HCT116 (cell line): ENCODE measurements around the gene ENTHD1. TPM values are rescaled to one million over a fixed set of nuclear protein-coding genes. Genes with fewer than 3 reads are reported as not detected.

Source experiments
- ATAC-seq: fragments of 200-7000 bp; cut with Tn5 transposase; 2 replicates; pipeline ENCODE4 v1.9.1; 2020; ENCODE audit warnings: mild to moderate bottlenecking, moderate library complexity
- BruUV-seq: library from RNA; stranded (reverse); fragments of 400-500 nt; replicated peaks from 2 replicates; lab custom pipeline; 2021; lab: Mats Ljungman, UMichigan
- CTCF ChIA-PET: fragments of 300-600 bp; sonication (Branson Sonifier 250); formaldehyde crosslinking; loops from one replicate; lab custom pipeline; 2021; ENCODE audit warnings: antibody characterized with exemption; lab: Charles Lee
- POLR2A ChIA-PET: fragments of 300-600, 350-600 bp; sonication (Branson Sonifier 250); formaldehyde crosslinking; loops from one replicate; lab custom pipeline; 2021; ENCODE audit warnings: antibody characterized with exemption; lab: Charles Lee
- RAD21 ChIA-PET, 2 experiments: fragments of 300-600 bp; sonication (Branson Sonifier 250); formaldehyde crosslinking; loops; one replicate each; lab custom pipeline; 2023; ENCODE audit warnings: low total read pairs in 2 of 2; ENCODE audit not compliant: uncharacterized antibody in 2 of 2, unreplicated experiment in 2 of 2, low non-redundant PET in 1 of 2; lab: Charles Lee
- DNase-seq: peaks from one replicate; pipeline ENCODE4 v3.0.0-alpha.2; 2010; ENCODE audit warnings: low read depth, low spot score
- H2AFZ ChIP-seq: fragments of 200-600 bp; shearing (Covaris generic), sonication (generic); 2 replicates; pipeline ENCODE4 v1.6.1; 2017; ENCODE audit warnings: low read depth, mixed run types, mixed read lengths, antibody characterized with exemption, low read length; ENCODE audit not compliant: poor library complexity, severe bottlenecking
- H3K27ac ChIP-seq: 2 replicates; pipeline ENCODE4 v1.5.1; 2012; ENCODE audit warnings: low read depth, low read length
- H3K27me3 ChIP-seq: fragments of 200-600 bp; sonication (generic); 2 replicates; pipeline ENCODE4 v1.6.1; 2016; ENCODE audit warnings: mixed run types, low read length, mixed read lengths; ENCODE audit not compliant: insufficient read depth
- H3K36me3 ChIP-seq, 2 experiments: fragments of 200-500 bp in 1 of 2; fragments of 200-600 bp in 1 of 2; sonication (Bioruptor generic) in 1 of 2; sonication (generic) in 1 of 2; 2 replicates each; pipeline versions ENCODE4 v1.5.1 to v1.6.1; 2014 to 2016; ENCODE audit warnings: low read length in 2 of 2, inconsistent platforms in 1 of 2, mixed read lengths in 1 of 2, mixed run types in 1 of 2; ENCODE audit not compliant: insufficient read depth in 2 of 2, control insufficient read depth in 1 of 2
- H3K4me1 ChIP-seq, 2 experiments: fragments of 200-600 bp in 1 of 2; sonication (generic) in 1 of 2; 2 replicates each; pipeline versions ENCODE4 v1.5.1 to v1.6.1; 2012 to 2017; ENCODE audit warnings: low read length in 2 of 2, inconsistent platforms in 1 of 2, mild to moderate bottlenecking in 1 of 2, mixed read lengths in 1 of 2, mixed run types in 1 of 2, moderate library complexity in 1 of 2; ENCODE audit not compliant: insufficient read depth in 2 of 2, control insufficient read depth in 1 of 2
- H3K4me2 ChIP-seq: fragments of 200-600 bp; sonication (generic); 2 replicates; pipeline ENCODE4 v1.6.1; 2017; ENCODE audit warnings: mixed run types, low read length, mixed read lengths
- H3K4me3 ChIP-seq, 2 experiments: fragments of 200-600 bp in 1 of 2; sonication (generic) in 1 of 2; replicated peaks in 1 of 2; 2 replicates each; pipeline ENCODE4 v1.5.1; 2011 to 2016; ENCODE audit warnings: low read length in 2 of 2, control low read depth in 1 of 2, low read depth in 1 of 2, mild to moderate bottlenecking in 1 of 2, mixed read lengths in 1 of 2, mixed run types in 1 of 2
- H3K79me2 ChIP-seq: fragments of 200-600 bp; sonication (generic); 2 replicates; pipeline ENCODE4 v1.6.1; 2017; ENCODE audit warnings: mild to moderate bottlenecking, mixed run types, low read length, moderate library complexity, mixed read lengths; ENCODE audit not compliant: insufficient read depth
- H3K9ac ChIP-seq: fragments of 200-600 bp; sonication (generic); 2 replicates; pipeline ENCODE4 v1.6.1; 2016; ENCODE audit warnings: low read length, mixed read lengths
- H3K9me2 ChIP-seq: fragments of 200-600 bp; sonication (generic), shearing (Covaris generic); 2 replicates; pipeline ENCODE4 v1.6.1; 2017; ENCODE audit warnings: mixed run types, mild to moderate bottlenecking, moderate library complexity; ENCODE audit not compliant: insufficient read depth
- H3K9me3 ChIP-seq, 2 experiments: fragments of 200-500 bp in 1 of 2; fragments of 200-600 bp in 1 of 2; sonication (Bioruptor generic) in 1 of 2; sonication (generic) in 1 of 2; 2 replicates each; pipeline ENCODE4 v1.6.1; 2014 to 2017; ENCODE audit warnings: low read length in 2 of 2, mixed read lengths in 2 of 2, inconsistent platforms in 1 of 2, low read depth in 1 of 2, mild to moderate bottlenecking in 1 of 2, mixed run types in 1 of 2, moderate library complexity in 1 of 2; ENCODE audit not compliant: control insufficient read depth in 1 of 2, insufficient read depth in 1 of 2
- H4K20me1 ChIP-seq: fragments of 200-600 bp; sonication (generic), shearing (Covaris generic); 2 replicates; pipeline ENCODE4 v1.6.1; 2017; ENCODE audit warnings: mixed run types, mild to moderate bottlenecking, moderate library complexity; ENCODE audit not compliant: insufficient read depth
- ATF3 ChIP-seq: IDR thresholded peaks from 2 replicates; pipeline ENCODE4 v1.6.1; 2012
- CBX3 ChIP-seq: IDR thresholded peaks from 2 replicates; pipeline ENCODE4 v1.6.1; 2012; ENCODE audit warnings: low read depth
- CEBPB ChIP-seq: IDR thresholded peaks from 2 replicates; pipeline ENCODE4 v1.6.1; 2012; ENCODE audit warnings: low read depth
- CTCF ChIP-seq, 3 experiments: fragments of 200-600 bp in 1 of 3; sonication (generic) in 1 of 3; IDR thresholded peaks in 2 of 3; conservative IDR thresholded peaks in 1 of 3; 2 replicates each; pipeline ENCODE4 v1.5.1; 2012 to 2017; ENCODE audit warnings: low read depth in 2 of 3, low read length in 2 of 3, antibody characterized with exemption in 1 of 3, borderline replicate concordance in 1 of 3, control low read depth in 1 of 3, mild to moderate bottlenecking in 1 of 3, mixed read lengths in 1 of 3, mixed run types in 1 of 3, moderate library complexity in 1 of 3; ENCODE audit not compliant: insufficient read depth in 1 of 3
- EGR1 ChIP-seq: IDR thresholded peaks from 2 replicates; pipeline ENCODE4 v1.6.1; 2012; ENCODE audit warnings: low read depth
- ELF1 ChIP-seq: IDR thresholded peaks from 2 replicates; pipeline ENCODE4 v1.6.1; 2012; ENCODE audit warnings: low read depth, borderline replicate concordance
- EZH2 ChIP-seq: fragments of 200-600 bp; sonication (generic); IDR thresholded peaks from 2 replicates; pipeline ENCODE4 v1.6.1; 2017; ENCODE audit warnings: antibody characterized with exemption, mixed run types
- EZH2phosphoT487 ChIP-seq: fragments of 200-600 bp; IDR thresholded peaks from 2 replicates; pipeline ENCODE4 v1.6.1; 2018; ENCODE audit warnings: antibody characterized with exemption, borderline replicate concordance
- FOSL1 ChIP-seq: IDR thresholded peaks from 2 replicates; pipeline ENCODE4 v1.6.1; 2012; ENCODE audit warnings: low read depth
- JUND ChIP-seq: IDR thresholded peaks from 2 replicates; pipeline ENCODE4 v1.6.1; 2012
- POLR2A ChIP-seq: IDR thresholded peaks from 2 replicates; pipeline ENCODE4 v1.7.0; 2011; ENCODE audit warnings: borderline replicate concordance; ENCODE audit not compliant: insufficient read depth, insufficient read length; ENCODE audit errors: extremely low read depth
- POLR2AphosphoS5 ChIP-seq: IDR thresholded peaks from 2 replicates; pipeline ENCODE4 v1.6.1; 2011; ENCODE audit warnings: mild to moderate bottlenecking, low read depth, low read length, moderate library complexity
- REST ChIP-seq: IDR thresholded peaks from 2 replicates; pipeline ENCODE4 v1.6.1; 2012; ENCODE audit warnings: low read depth
- SIN3A ChIP-seq: IDR thresholded peaks from 2 replicates; pipeline ENCODE4 v1.6.1; 2012; ENCODE audit warnings: low read depth
- SRF ChIP-seq: IDR thresholded peaks from 2 replicates; pipeline ENCODE4 v1.6.1; 2012; ENCODE audit warnings: low read depth
- TCF7L2 ChIP-seq: IDR thresholded peaks from 2 replicates; pipeline ENCODE4 v1.7.0; 2011; ENCODE audit warnings: borderline replicate concordance, inconsistent platforms; ENCODE audit not compliant: insufficient read depth, insufficient read length; ENCODE audit errors: extremely low read depth
- ZFX ChIP-seq: fragments of 450-650 bp; IDR thresholded peaks from 2 replicates; pipeline ENCODE4 v1.6.1; 2017
- intact Hi-C: fragments of 100-400 bp; cut with micrococcal nuclease; formaldehyde crosslinking; loops from 2 replicates; pipeline ENCODE4 v1.10.0; 2022
- total RNA-seq: library from RNA; stranded (reverse); gene quantifications from one replicate; pipeline ENCODE4 v1.2.1, GENCODE V29; 2021; ENCODE audit not compliant: unreplicated experiment
- TF ChIP-seq, protein P1 (sequence below): IDR thresholded peaks from 2 replicates; pipeline ENCODE4 v1.6.1; 2012

Gene ENTHD1
- total RNA-seq, 1 experiment from 2014 or later = not detected

GRCh38 chr22:39732625-39733024 lies 160.9 kb downstream of the ENTHD1 start (continued):
- TF ChIP-seq EZH2phosphoT487 = no peak
- TF ChIP-seq CBX3 = no peak
- TF ChIP-seq SRF = no peak

GRCh38 chr22:39731881-39732555 lies 161.5 kb downstream of the ENTHD1 start:
- Histone ChIP-seq H3K9ac (no peak overlapping the region), H3K79me2 (no peaks in the 10 kb centered on the region), H3K9me2 (no peaks in the 10 kb centered on the region), H3K27ac (no peak overlapping the region), H3K4me3 (no peak overlapping the region), H3K9me3 (no peaks in the 10 kb centered on the region), H3K27me3 (no peaks in the 10 kb centered on the region), H2AFZ (no peak overlapping the region), H4K20me1 (no peaks in the 10 kb centered on the region), H3K36me3 (no peaks in the 10 kb centered on the region), H3K4me2 (no peak overlapping the region), H3K4me1 (no peaks in the 10 kb centered on the region)
- POLR2A ChIA-PET = no interaction called here
- CTCF ChIA-PET = no interaction called here
- RAD21 ChIA-PET = no interaction called here
- ATAC-seq = 0 out of 2 replicates have a peak, but pooled peaks have one; percentile 27
- no TSS peak for BruUV-seq
- TF ChIP-seq EGR1 (no peak), POLR2AphosphoS5 (no peak), SIN3A (no peak), ATF3 (no peak), ELF1 (no peak), EZH2 (no peak), CBX3 (no peak), REST (no peak), CEBPB (no peak), TCF7L2 (no peak), CTCF (IDR thresholded peaks at IDR 0.05 in 2 of 3, conservative IDR thresholded peaks at IDR 0.05 in 1 of 3; ENCODE audit: borderline replicate concordance in 1 of 3, insufficient read depth in 1 of 3, low read depth in 2 of 3, low read length in 2 of 3) (no peak), POLR2A (no peak), ZFX (no peak), JUND (no peak), EZH2phosphoT487 (no peak), FOSL1 (no peak), SRF (no peak)
- TF ChIP-seq, protein P1, sequence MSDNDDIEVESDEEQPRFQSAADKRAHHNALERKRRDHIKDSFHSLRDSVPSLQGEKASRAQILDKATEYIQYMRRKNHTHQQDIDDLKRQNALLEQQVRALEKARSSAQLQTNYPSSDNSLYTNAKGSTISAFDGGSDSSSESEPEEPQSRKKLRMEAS = no peak
- no peak for DNase-seq
- intact Hi-C loops = no loop called here
